Body of pancreas (tissue), 4 donors: ENCODE results near the gene TMEM132C. TPM values are rescaled to one million over a fixed set of nuclear protein-coding genes. Genes with fewer than 3 reads are reported as not detected.

Experiments
- ATAC-seq: fragments of 150-250 bp; one replicate; pipeline ENCODE4 v1.9.1; 2016
- DNase-seq, 4 donors: peaks; one replicate each; pipeline ENCODE4 v3.0.0-alpha.2; 2019
- H3K27ac ChIP-seq, 4 donors: fragments of 200-600 bp; sonication (generic); 1 replicate in 3 of 4; 2 replicates in 1 of 4; pipeline versions ENCODE4 v1.5.1 to v1.6.1; 2016 to 2019; ENCODE audit warnings: mild to moderate bottlenecking in 1 of 4, mixed read lengths in 1 of 4, moderate library complexity in 1 of 4
- H3K27me3 ChIP-seq, 2 donors: fragments of 200-600 bp; sonication (generic); one replicate each; pipeline ENCODE4 v1.6.0; 2016; ENCODE audit warnings: mild to moderate bottlenecking in 1 of 2
- H3K36me3 ChIP-seq, 2 donors: fragments of 200-600 bp; sonication (generic); replicated peaks in 1 of 2; 2 replicates each; pipeline ENCODE4 v1.5.1; 2016; ENCODE audit warnings: low read depth in 2 of 2; ENCODE audit not compliant: insufficient read depth in 1 of 2
- H3K4me1 ChIP-seq: fragments of 200-600 bp; sonication (generic); one replicate; pipeline ENCODE4 v1.6.0; 2016
- H3K4me3 ChIP-seq, 2 donors: fragments of 200-600 bp; sonication (generic); 1 replicate in 1 of 2; 2 replicates in 1 of 2; pipeline ENCODE4 v1.5.1; 2016 to 2019
- H3K9me3 ChIP-seq, 3 donors: fragments of 200-600 bp; sonication (generic); 1 replicate in 2 of 3; 2 replicates in 1 of 3; pipeline ENCODE4 v1.5.1; 2016
- POLR2A ChIP-seq, 3 donors: fragments of 450-650 bp; IDR thresholded peaks; one replicate each; pipeline ENCODE4 v1.6.1; 2016; ENCODE audit warnings: antibody characterized with exemption in 3 of 3, mild to moderate bottlenecking in 2 of 3
- WGBS, 2 donors: methylation state at CpG; one replicate each; pipeline ENCODE4 v1.1.5; 2017; 5-methylcytosine and 5-hydroxymethylcytosine counted together
- intact Hi-C: fragments of 100-400 bp; cut with DNase I; formaldehyde crosslinking; loops from one replicate; pipeline ENCODE4 v1.15.1; 2023
- total RNA-seq, 2 donors: library from RNA; depleted of rRNA; stranded (reverse); fragments of >200 nt; gene quantifications; one replicate each; pipeline ENCODE4 v1.1.0, GENCODE V29; 2016
- TF ChIP-seq, protein P1 (sequence below), 7 experiments: fragments of 450-650 bp in 4 of 7; fragments of 200-600 bp in 3 of 7; sonication (generic) in 3 of 7; IDR thresholded peaks; one replicate each; pipeline ENCODE4 v1.5.1; 2016 to 2019; ENCODE audit warnings: antibody characterized with exemption in 7 of 7

TMEM132C gene
- total RNA-seq, 2 donors from 2014 or later = 4.4 to 8.2 TPM

GRCh38 chr12:128737292-128737966, 470.5 kb downstream of the TMEM132C start:
- TF ChIP-seq, protein P1, sequence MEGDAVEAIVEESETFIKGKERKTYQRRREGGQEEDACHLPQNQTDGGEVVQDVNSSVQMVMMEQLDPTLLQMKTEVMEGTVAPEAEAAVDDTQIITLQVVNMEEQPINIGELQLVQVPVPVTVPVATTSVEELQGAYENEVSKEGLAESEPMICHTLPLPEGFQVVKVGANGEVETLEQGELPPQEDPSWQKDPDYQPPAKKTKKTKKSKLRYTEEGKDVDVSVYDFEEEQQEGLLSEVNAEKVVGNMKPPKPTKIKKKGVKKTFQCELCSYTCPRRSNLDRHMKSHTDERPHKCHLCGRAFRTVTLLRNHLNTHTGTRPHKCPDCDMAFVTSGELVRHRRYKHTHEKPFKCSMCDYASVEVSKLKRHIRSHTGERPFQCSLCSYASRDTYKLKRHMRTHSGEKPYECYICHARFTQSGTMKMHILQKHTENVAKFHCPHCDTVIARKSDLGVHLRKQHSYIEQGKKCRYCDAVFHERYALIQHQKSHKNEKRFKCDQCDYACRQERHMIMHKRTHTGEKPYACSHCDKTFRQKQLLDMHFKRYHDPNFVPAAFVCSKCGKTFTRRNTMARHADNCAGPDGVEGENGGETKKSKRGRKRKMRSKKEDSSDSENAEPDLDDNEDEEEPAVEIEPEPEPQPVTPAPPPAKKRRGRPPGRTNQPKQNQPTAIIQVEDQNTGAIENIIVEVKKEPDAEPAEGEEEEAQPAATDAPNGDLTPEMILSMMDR (IDR thresholded peaks at IDR 0.05) = no peak
- no peak for TF ChIP-seq POLR2A (IDR thresholded peaks at IDR 0.05)
- ATAC-seq (no peak), DNase-seq (no peak)
- H3K27me3 ChIP-seq = peaks cover 0 to 7% of the 10 kb centered on the region in 2 donors
- H3K27ac ChIP-seq = no peak overlapping the region
- WGBS, 2 donors = 45 to 59% methylated on average over 3 of the region's 3 CpGs
- H3K4me1 ChIP-seq = no peaks in the 10 kb centered on the region
- no peaks in the 10 kb centered on the region for H3K9me3 ChIP-seq
- H3K36me3 ChIP-seq = no peaks in the 10 kb centered on the region
- H3K4me3 ChIP-seq = no peak overlapping the region
- intact Hi-C loops = no loop called here

DNA sequence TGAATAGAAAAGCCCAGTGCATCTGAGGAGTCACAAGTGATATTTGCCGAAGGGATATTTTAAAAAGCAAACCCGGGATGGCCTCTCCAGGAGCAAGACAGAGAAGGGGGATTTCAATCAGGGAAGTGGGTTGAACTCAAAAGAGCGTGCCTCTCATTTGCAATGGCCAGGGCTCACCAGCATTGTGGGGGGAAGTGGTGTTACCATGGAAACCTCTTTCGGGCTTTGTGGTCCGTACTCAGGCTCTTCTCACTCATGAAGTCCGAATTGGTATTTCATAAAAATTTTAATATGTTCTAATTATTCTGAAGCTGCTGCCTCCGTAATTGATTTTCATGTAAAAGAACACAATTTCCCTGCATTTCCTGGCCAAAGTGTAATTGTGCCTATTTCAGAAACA, 476.9 kb downstream of the TMEM132C start:
- TF ChIP-seq POLR2A (IDR thresholded peaks at IDR 0.05) = no peak
- intact Hi-C loops = no loop called here
- no peaks in the 10 kb centered on the region for H3K9me3 ChIP-seq
- H3K36me3 ChIP-seq = no peaks in the 10 kb centered on the region
- no peak overlapping the region for H3K4me3 ChIP-seq
- WGBS, 2 donors = 48 to 58% methylated on average over 7 of the region's 7 CpGs
- H3K27ac ChIP-seq = no peak overlapping the region
- ATAC-seq = no peak
- H3K4me1 ChIP-seq = no peaks in the 10 kb centered on the region
- no peak for DNase-seq
- no peaks in the 10 kb centered on the region for H3K27me3 ChIP-seq

GRCh38 chr12:128745772-128746689, 479.1 kb downstream of the TMEM132C start:
- no peak overlapping the region for H3K4me3 ChIP-seq
- intact Hi-C loops = no loop called here
- no peaks in the 10 kb centered on the region for H3K27me3 ChIP-seq
- no peaks in the 10 kb centered on the region for H3K4me1 ChIP-seq
- no peaks in the 10 kb centered on the region for H3K9me3 ChIP-seq
- ATAC-seq (no peak), DNase-seq (no peak)
- TF ChIP-seq POLR2A (IDR thresholded peaks at IDR 0.05) = no peak
- TF ChIP-seq, protein P1 (IDR thresholded peaks at IDR 0.05) = no peak
- no peaks in the 10 kb centered on the region for H3K36me3 ChIP-seq
- WGBS, 2 donors = 15 to 21% methylated on average over 11 of the region's 11 CpGs
- H3K27ac ChIP-seq = no peak overlapping the region

DNA sequence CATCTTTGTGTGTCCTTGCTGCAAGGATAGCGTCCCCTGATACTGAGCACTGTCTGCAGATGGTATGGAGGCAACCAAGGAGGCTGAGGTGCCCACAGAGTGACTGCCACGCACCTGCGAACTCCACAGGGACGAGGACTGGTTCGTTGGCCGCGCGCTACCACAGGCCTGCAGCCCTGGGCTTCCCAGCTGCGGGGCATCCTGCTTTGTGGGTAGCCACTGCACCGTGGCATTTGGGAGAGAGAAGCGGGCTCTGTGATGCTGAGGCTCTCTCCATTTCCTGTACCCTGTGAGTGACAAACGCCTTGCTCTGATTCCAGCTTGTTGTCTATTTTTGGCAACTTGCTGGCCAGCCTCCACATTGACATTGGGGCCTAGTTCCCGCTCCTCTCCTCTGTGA, 480.5 kb downstream of the TMEM132C start:
- WGBS, 2 donors = 54 to 80% methylated on average over 2 to 13 of the region's 13 CpGs

GRCh38 chr12:128752386-128752785, 485.4 kb downstream of the TMEM132C start:
- H3K27me3 ChIP-seq = no peaks in the 10 kb centered on the region
- intact Hi-C loops = no loop called here

More for the DNA sequence above, 480.5 kb downstream of the TMEM132C start:
- no peaks in the 10 kb centered on the region for H3K27me3 ChIP-seq
- intact Hi-C loops = no loop called here
- H3K4me1 ChIP-seq = no peaks in the 10 kb centered on the region
- H3K9me3 ChIP-seq = no peaks in the 10 kb centered on the region
- H3K36me3 ChIP-seq = no peaks in the 10 kb centered on the region
- no peak for TF ChIP-seq POLR2A (IDR thresholded peaks at IDR 0.05)
- TF ChIP-seq, protein P1 (IDR thresholded peaks at IDR 0.05) = no peak
- DNase-seq (no peak), ATAC-seq (no peak)
- H3K4me3 ChIP-seq = no peak overlapping the region
- H3K27ac ChIP-seq = no peak overlapping the region

More at GRCh38 chr12:128752386-128752785, 485.4 kb downstream of the TMEM132C start:
- Histone ChIP-seq H3K4me3 (no peak overlapping the region), H3K36me3 (no peaks in the 10 kb centered on the region), H3K9me3 (no peaks in the 10 kb centered on the region), H3K27ac (no peak overlapping the region), H3K4me1 (no peaks in the 10 kb centered on the region)
- TF ChIP-seq, protein P1 (IDR thresholded peaks at IDR 0.05) = no peak
- TF ChIP-seq POLR2A (IDR thresholded peaks at IDR 0.05) = no peak
- DNase-seq (no peak), ATAC-seq (no peak)
- WGBS, 2 donors = 66 to 81% methylated on average over 5 of the region's 5 CpGs
